Astrocyte (in vitro differentiated cells and primary cell): ENCODE measurements around the gene CEP104. TPM values are rescaled to one million over a fixed set of nuclear protein-coding genes. Genes with fewer than 3 reads are reported as not detected.
A peak's percentile ranks its signal among the peaks of the same experiment; 100 is the strongest.

Experiments used
- DNase-seq: peaks from one replicate; pipeline ENCODE4 v3.0.0-alpha.2; 2010; ENCODE audit warnings: low read depth
- FAIRE-seq: peaks from 2 replicates; lab custom pipeline; 2011; peaks lifted over from hg19 to GRCh38; lab: Jason Lieb, UNC
- H2AFZ ChIP-seq: 2 replicates; pipeline ENCODE4 v1.6.0; 2012; ENCODE audit warnings: low read depth, low read length, inconsistent platforms
- H3K27ac ChIP-seq: 2 replicates; pipeline ENCODE4 v1.5.1; 2011; ENCODE audit warnings: low read depth, low read length, inconsistent platforms
- H3K27me3 ChIP-seq: 2 replicates; pipeline ENCODE4 v1.6.0; 2011; ENCODE audit warnings: low read length, inconsistent platforms; ENCODE audit not compliant: insufficient read depth
- H3K36me3 ChIP-seq: 2 replicates; pipeline ENCODE4 v1.5.1; 2011; ENCODE audit warnings: low read length, inconsistent platforms; ENCODE audit not compliant: insufficient read depth
- H3K4me1 ChIP-seq: 2 replicates; pipeline ENCODE4 v1.5.1; 2011; ENCODE audit warnings: low read length, inconsistent platforms; ENCODE audit not compliant: insufficient read depth
- H3K4me2 ChIP-seq: 2 replicates; pipeline ENCODE4 v1.6.0; 2012; ENCODE audit warnings: low read length, inconsistent platforms
- H3K4me3 ChIP-seq: 2 replicates; pipeline ENCODE4 v1.5.1; 2011; ENCODE audit warnings: low read depth, mild to moderate bottlenecking, low read length, inconsistent platforms; ENCODE audit not compliant: insufficient read depth
- H3K79me2 ChIP-seq: 2 replicates; pipeline ENCODE4 v1.6.0; 2012; ENCODE audit warnings: mild to moderate bottlenecking, low read length, inconsistent platforms; ENCODE audit not compliant: insufficient read depth
- H3K9ac ChIP-seq: 2 replicates; pipeline ENCODE4 v1.6.0; 2012; ENCODE audit warnings: mild to moderate bottlenecking, low read length, inconsistent platforms
- H3K9me3 ChIP-seq: 2 replicates; pipeline ENCODE4 v1.5.1; 2012; ENCODE audit warnings: low read depth, mild to moderate bottlenecking, low read length, inconsistent platforms; ENCODE audit not compliant: insufficient read depth
- H4K20me1 ChIP-seq: 2 replicates; pipeline ENCODE4 v1.6.0; 2012; ENCODE audit warnings: low read length, inconsistent platforms; ENCODE audit not compliant: insufficient read depth
- H3K27ac Mint-ChIP-seq: one replicate; pipeline ENCODE4 v1.8.0; 2021; ENCODE audit warnings: mild to moderate bottlenecking, mixed read lengths; ENCODE audit not compliant: unreplicated experiment
- H3K27me3 Mint-ChIP-seq: one replicate; pipeline ENCODE4 v1.8.0; 2021; ENCODE audit warnings: low read depth, mixed read lengths; ENCODE audit not compliant: unreplicated experiment
- H3K36me3 Mint-ChIP-seq: one replicate; pipeline ENCODE4 v1.8.0; 2021; ENCODE audit warnings: low read depth, mixed read lengths; ENCODE audit not compliant: unreplicated experiment
- H3K4me1 Mint-ChIP-seq: one replicate; pipeline ENCODE4 v1.8.0; 2021; ENCODE audit warnings: low read depth, mixed read lengths; ENCODE audit not compliant: unreplicated experiment
- H3K4me3 Mint-ChIP-seq: one replicate; pipeline ENCODE4 v1.8.0; 2021; ENCODE audit warnings: mild to moderate bottlenecking, moderate library complexity, mixed read lengths; ENCODE audit not compliant: unreplicated experiment
- H3K9me3 Mint-ChIP-seq: one replicate; pipeline ENCODE4 v1.8.0; 2021; ENCODE audit warnings: mild to moderate bottlenecking, mixed read lengths; ENCODE audit not compliant: unreplicated experiment
- CTCF ChIP-seq: IDR thresholded peaks from 2 replicates; pipeline ENCODE4 v1.5.1; 2011; ENCODE audit warnings: low read depth, mild to moderate bottlenecking, inconsistent platforms, low read length, moderate library complexity; ENCODE audit not compliant: insufficient read depth
- EZH2 ChIP-seq: IDR thresholded peaks from 2 replicates; pipeline ENCODE4 v1.6.1; 2012; ENCODE audit warnings: mild to moderate bottlenecking, low read length, inconsistent platforms; ENCODE audit not compliant: insufficient read depth
- total RNA-seq: library from RNA; stranded (reverse); gene quantifications from 2 replicates; pipeline ENCODE4 v1.2.1, GENCODE V29; 2021

The CEP104 gene
- total RNA-seq, 1 donor from 2014 or later, result 43.6 TPM

- Histone ChIP-seq H3K9ac (no peak overlapping the region), H3K36me3 (peaks cover 4% of the 10 kb centered on the region), H4K20me1 (no peaks in the 10 kb centered on the region), H3K27ac (no peak overlapping the region), H3K79me2 (no peaks in the 10 kb centered on the region), H3K9me3 (no peaks in the 10 kb centered on the region), H3K4me2 (no peak overlapping the region), H2AFZ (no peak overlapping the region), H3K4me3 (no peak overlapping the region), H3K4me1 (no peaks in the 10 kb centered on the region), H3K27me3 (no peaks in the 10 kb centered on the region)
- Mint-ChIP-seq H3K4me3 (no peak overlapping the region), H3K36me3 (peaks cover 30% of the 10 kb centered on the region), H3K4me1 (no peaks in the 10 kb centered on the region), H3K27me3 (no peaks in the 10 kb centered on the region), H3K27ac (no peak overlapping the region), H3K9me3 (no peaks in the 10 kb centered on the region)
- FAIRE-seq, result no peak
- TF ChIP-seq CTCF, result no peak
- TF ChIP-seq EZH2, result no peak
- DNase-seq, result no peak
Observed at GRCh38 chr1:3817821-3818597, 39.0 kb downstream of the CEP104 start.

- no peak overlapping the region for H3K4me2 ChIP-seq
- no peaks in the 10 kb centered on the region for H3K9me3 ChIP-seq
- FAIRE-seq, result no peak
- Mint-ChIP-seq H3K27me3 (no peaks in the 10 kb centered on the region), H3K4me1 (no peaks in the 10 kb centered on the region), H3K4me3 (no peak overlapping the region), H3K9me3 (no peaks in the 10 kb centered on the region), H3K36me3 (peaks cover 25% of the 10 kb centered on the region), H3K27ac (peak overlapping the region; percentile 47)
- peaks cover 4% of the 10 kb centered on the region for H3K36me3 ChIP-seq
- no peaks in the 10 kb centered on the region for H3K79me2 ChIP-seq
- H3K4me1 ChIP-seq, result no peaks in the 10 kb centered on the region
- TF ChIP-seq CTCF (no peak), EZH2 (no peak)
- no peaks in the 10 kb centered on the region for H3K27me3 ChIP-seq
- no peak overlapping the region for H2AFZ ChIP-seq
- H3K4me3 ChIP-seq, result no peak overlapping the region
- H3K9ac ChIP-seq, result no peak overlapping the region
- no peaks in the 10 kb centered on the region for H4K20me1 ChIP-seq
- DNase-seq, result no peak
- no peak overlapping the region for H3K27ac ChIP-seq
Observed at GRCh38 chr1:3817138-3817740, 39.8 kb downstream of the CEP104 start.
